Endothelial cell of umbilical vein (primary cell): ENCODE data around the gene SYNPO2. TPM values are rescaled to one million over a fixed set of nuclear protein-coding genes. Genes with fewer than 3 reads are reported as not detected.

ENCODE experiments used
- BruUV-seq: library from RNA; stranded (reverse); fragments of 400-500 nt; replicated peaks from 2 replicates; lab custom pipeline; 2021; lab: Mats Ljungman, UMichigan
- CTCF ChIA-PET: fragments of 300-600, 350-600 bp; sonication (Branson Sonifier 250); formaldehyde crosslinking; loops from one replicate; lab custom pipeline; 2021; ENCODE audit warnings: antibody characterized with exemption, inconsistent platforms; lab: Charles Lee
- POLR2A ChIA-PET: fragments of 300-600, 350-600 bp; sonication (Branson Sonifier 250); formaldehyde crosslinking; loops from one replicate; lab custom pipeline; 2021; ENCODE audit warnings: antibody characterized with exemption, inconsistent platforms; lab: Charles Lee
- DNase-seq: peaks from one replicate; pipeline ENCODE4 v3.0.0-alpha.2; 2011; ENCODE audit warnings: low read depth, low spot score
- FAIRE-seq: peaks from 2 replicates; lab custom pipeline; 2011; peaks lifted over from hg19 to GRCh38; lab: Jason Lieb, UNC
- H2AFZ ChIP-seq: 2 replicates; pipeline ENCODE4 v1.6.0; 2012; ENCODE audit warnings: low read depth, low read length, control low read depth, inconsistent platforms
- H3K27ac ChIP-seq: 2 replicates; pipeline ENCODE4 v1.5.1; 2011; ENCODE audit warnings: low read depth, mild to moderate bottlenecking, control low read depth, low read length, moderate library complexity; ENCODE audit not compliant: insufficient read depth
- H3K27me3 ChIP-seq, 2 experiments: 2 replicates each; pipeline versions ENCODE4 v1.6.0 to v1.6.1; 2011; ENCODE audit warnings: low read length in 2 of 2, mixed read lengths in 1 of 2; ENCODE audit not compliant: control insufficient read depth in 2 of 2, insufficient read depth in 2 of 2
- H3K36me3 ChIP-seq, 2 experiments: 2 replicates in 1 of 2; 3 replicates in 1 of 2; pipeline ENCODE4 v1.5.1; 2011; ENCODE audit warnings: low read length in 2 of 2, mild to moderate bottlenecking in 1 of 2, moderate library complexity in 1 of 2; ENCODE audit not compliant: control insufficient read depth in 2 of 2, insufficient read depth in 2 of 2; ENCODE audit errors: extremely low read depth in 1 of 2
- H3K4me1 ChIP-seq: 3 replicates; pipeline ENCODE4 v1.5.1; 2011; ENCODE audit warnings: mild to moderate bottlenecking, low read length; ENCODE audit not compliant: control insufficient read depth, insufficient read depth; ENCODE audit errors: extremely low read depth
- H3K4me2 ChIP-seq: 2 replicates; pipeline ENCODE4 v1.6.1; 2011; ENCODE audit warnings: low read length, control low read depth, mixed read lengths; ENCODE audit not compliant: insufficient read depth
- H3K4me3 ChIP-seq, 3 experiments: fragments of 200-600 bp in 1 of 3; sonication (generic), shearing (Covaris generic) in 1 of 3; replicated peaks in 1 of 3; 2 replicates each; pipeline ENCODE4 v1.5.1; 2011 to 2016; ENCODE audit warnings: control low read depth in 3 of 3, low read length in 3 of 3, mild to moderate bottlenecking in 2 of 3, inconsistent platforms in 1 of 3, low read depth in 1 of 3, moderate library complexity in 1 of 3; ENCODE audit not compliant: insufficient read depth in 1 of 3
- H3K79me2 ChIP-seq: 2 replicates; pipeline ENCODE4 v1.6.0; 2012; ENCODE audit warnings: low read length, inconsistent platforms; ENCODE audit not compliant: control insufficient read depth, insufficient read depth
- H3K9ac ChIP-seq: replicated peaks from 2 replicates; pipeline ENCODE3; 2011; ENCODE audit warnings: low read length, control low read depth; ENCODE audit not compliant: insufficient read depth; ENCODE audit errors: extremely low read depth
- H3K9me1 ChIP-seq: replicated peaks from 3 replicates; pipeline ENCODE4 v1.6.0; 2011; ENCODE audit warnings: mild to moderate bottlenecking, low read length; ENCODE audit not compliant: control insufficient read depth, insufficient read depth; ENCODE audit errors: extremely low read depth
- H3K9me3 ChIP-seq: replicated peaks from 2 replicates; pipeline ENCODE4 v1.5.1; 2012; ENCODE audit warnings: low read length, inconsistent platforms; ENCODE audit not compliant: control insufficient read depth, insufficient read depth
- H4K20me1 ChIP-seq: replicated peaks from 2 replicates; pipeline ENCODE3; 2011; ENCODE audit warnings: mild to moderate bottlenecking, low read length; ENCODE audit not compliant: control insufficient read depth, insufficient read depth; ENCODE audit errors: extremely low read depth
- FOS ChIP-seq: IDR thresholded peaks from 2 replicates; pipeline ENCODE4 v1.6.1; 2011; ENCODE audit warnings: mild to moderate bottlenecking, low read length, moderate library complexity, borderline replicate concordance; ENCODE audit not compliant: insufficient read depth
- GATA2 ChIP-seq: IDR thresholded peaks from 2 replicates; pipeline ENCODE4 v1.7.0; 2011; ENCODE audit warnings: low read depth, mild to moderate bottlenecking, moderate library complexity, mixed read lengths, low read length; ENCODE audit not compliant: insufficient read length, insufficient read depth
- MYC ChIP-seq: IDR thresholded peaks from one replicate; pipeline ENCODE4 v1.6.1; 2011; ENCODE audit warnings: mild to moderate bottlenecking, low read depth, low read length
- POLR2A ChIP-seq: IDR thresholded peaks from 2 replicates; pipeline ENCODE4 v1.6.1; 2012; ENCODE audit warnings: low read depth, mild to moderate bottlenecking, control low read depth, low read length
- POLR2AphosphoS5 ChIP-seq: IDR thresholded peaks from 2 replicates; pipeline ENCODE4 v1.6.1; 2012; ENCODE audit warnings: low read depth, mild to moderate bottlenecking, control low read depth, low read length, moderate library complexity; ENCODE audit not compliant: insufficient read depth
- dilution Hi-C: fragments of 300-500 bp; cut with MboI; formaldehyde crosslinking; loops from one replicate; pipeline ENCODE4 v1.15.0; 2019; ENCODE audit warnings: low sequenced_read_pairs; ENCODE audit not compliant: extremely low pct_ligation_motif_present
- intact Hi-C: fragments of 100-400 bp; cut with micrococcal nuclease; formaldehyde crosslinking; loops from one replicate; pipeline ENCODE4 v1.10.0; 2022
- polyA plus RNA-seq, 4 experiments: library from polyadenylated mRNA; depleted of rRNA in 3 of 4; stranded (reverse) in 3 of 4; unstranded in 1 of 4; fragments of >200 nt; gene quantifications; 2 replicates each; pipeline versions ENCODE4 v1.2.1 to v1.2.3, GENCODE V29; 2011 to 2012; ENCODE audit warnings: missing spikeins in 1 of 4
- total RNA-seq: library from RNA; stranded (reverse); gene quantifications from 2 replicates; pipeline ENCODE4 v1.2.3, GENCODE V29; 2021
- TF ChIP-seq, protein P1 (sequence below): IDR thresholded peaks from 2 replicates; pipeline ENCODE4 v1.6.1; 2011; ENCODE audit not compliant: insufficient read depth, insufficient read length
- TF ChIP-seq, protein P2 (sequence below), 2 donors: IDR thresholded peaks; 1 replicate in 1 of 2; 2 replicates in 1 of 2; pipeline ENCODE4 v1.5.1; 2011; ENCODE audit warnings: low read length in 2 of 2, mild to moderate bottlenecking in 2 of 2, moderate library complexity in 2 of 2, control low read depth in 1 of 2, inconsistent platforms in 1 of 2, low read depth in 1 of 2; ENCODE audit not compliant: insufficient read depth in 1 of 2; ENCODE audit errors: extremely low read depth in 1 of 2

The SYNPO2 gene
- total and polyA plus RNA-seq, 2 donors (not counting 3 experiments of a cell fraction or from before 2014, with no cell fraction given), result 0.06 to 0.13 TPM

DNA sequence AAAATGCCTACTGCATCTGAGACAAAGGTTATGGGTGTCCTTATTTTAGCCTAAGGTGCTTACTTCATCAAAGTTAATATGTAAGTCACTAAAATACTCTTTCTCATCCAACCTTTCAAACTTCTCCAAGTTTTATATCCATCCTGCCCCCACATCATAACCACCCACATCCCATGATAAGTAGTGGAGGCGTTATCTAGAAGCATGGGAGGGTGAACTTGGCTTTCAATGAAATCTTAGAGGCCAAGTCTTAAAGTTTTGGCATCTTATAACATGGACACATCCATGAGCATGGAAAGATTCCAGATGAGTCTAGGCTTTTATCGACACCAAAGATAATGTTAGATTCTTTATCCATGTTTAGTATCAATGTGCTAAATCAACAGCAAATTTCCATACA lies 29.9 kb upstream of the SYNPO2 start:
- POLR2A ChIA-PET, result no interaction called here
- H3K9ac ChIP-seq, result no peak overlapping the region
- no peak for FAIRE-seq
- dilution Hi-C loops, result no loop called here
- no TSS peak for BruUV-seq
- no peaks in the 10 kb centered on the region for H3K4me1 ChIP-seq
- no peaks in the 10 kb centered on the region for H3K9me1 ChIP-seq
- CTCF ChIA-PET, result interaction anchor here (1.0 kb wide), 1 partner anchor 87 kb away, joined by 3 read pairs; no protein-coding TSS in a partner anchor
- DNase-seq, result no peak
- H3K27ac ChIP-seq, result no peak overlapping the region
- H3K27me3 ChIP-seq, result no peaks in the 10 kb centered on the region
- H3K9me3 ChIP-seq, result no peaks in the 10 kb centered on the region
- H3K4me3 ChIP-seq, result no peak overlapping the region
- H3K36me3 ChIP-seq, result no peaks in the 10 kb centered on the region
- no peak for TF ChIP-seq POLR2AphosphoS5
- no peak for TF ChIP-seq POLR2A
- no peak for TF ChIP-seq FOS
- TF ChIP-seq, protein P1, sequence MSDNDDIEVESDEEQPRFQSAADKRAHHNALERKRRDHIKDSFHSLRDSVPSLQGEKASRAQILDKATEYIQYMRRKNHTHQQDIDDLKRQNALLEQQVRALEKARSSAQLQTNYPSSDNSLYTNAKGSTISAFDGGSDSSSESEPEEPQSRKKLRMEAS, result no peak
- no peak for TF ChIP-seq GATA2
- H4K20me1 ChIP-seq, result no peaks in the 10 kb centered on the region
- H3K79me2 ChIP-seq, result no peaks in the 10 kb centered on the region
- H2AFZ ChIP-seq, result no peak overlapping the region
- H3K4me2 ChIP-seq, result no peak overlapping the region
- intact Hi-C loops, result no loop called here

GRCh38 chr4:118865091-118865708 lies 23.5 kb upstream of the SYNPO2 start:
- ChIA-PET POLR2A (no interaction called here), CTCF (interaction anchor here (0.6 to 2.4 kb wide), 31 partner anchors 9 to 124 kb away, joined by 3 to 35 read pairs (median 5); partner anchors contain the start of genes SEC24D and SYNPO2)
- Histone ChIP-seq H3K4me3 (no peak overlapping the region), H3K27ac (no peak overlapping the region), H2AFZ (peak overlapping the region; percentile 54), H3K9me3 (no peaks in the 10 kb centered on the region), H3K79me2 (no peaks in the 10 kb centered on the region), H3K4me2 (peak overlapping the region; percentile 54), H4K20me1 (no peaks in the 10 kb centered on the region), H3K36me3 (no peaks in the 10 kb centered on the region), H3K4me1 (peaks cover 13% of the 10 kb centered on the region), H3K27me3 (no peaks in the 10 kb centered on the region), H3K9ac (no peak overlapping the region), H3K9me1 (no peaks in the 10 kb centered on the region)
- dilution Hi-C loops, result no loop called here
- TF ChIP-seq MYC, result no peak
- TF ChIP-seq, protein P2, sequence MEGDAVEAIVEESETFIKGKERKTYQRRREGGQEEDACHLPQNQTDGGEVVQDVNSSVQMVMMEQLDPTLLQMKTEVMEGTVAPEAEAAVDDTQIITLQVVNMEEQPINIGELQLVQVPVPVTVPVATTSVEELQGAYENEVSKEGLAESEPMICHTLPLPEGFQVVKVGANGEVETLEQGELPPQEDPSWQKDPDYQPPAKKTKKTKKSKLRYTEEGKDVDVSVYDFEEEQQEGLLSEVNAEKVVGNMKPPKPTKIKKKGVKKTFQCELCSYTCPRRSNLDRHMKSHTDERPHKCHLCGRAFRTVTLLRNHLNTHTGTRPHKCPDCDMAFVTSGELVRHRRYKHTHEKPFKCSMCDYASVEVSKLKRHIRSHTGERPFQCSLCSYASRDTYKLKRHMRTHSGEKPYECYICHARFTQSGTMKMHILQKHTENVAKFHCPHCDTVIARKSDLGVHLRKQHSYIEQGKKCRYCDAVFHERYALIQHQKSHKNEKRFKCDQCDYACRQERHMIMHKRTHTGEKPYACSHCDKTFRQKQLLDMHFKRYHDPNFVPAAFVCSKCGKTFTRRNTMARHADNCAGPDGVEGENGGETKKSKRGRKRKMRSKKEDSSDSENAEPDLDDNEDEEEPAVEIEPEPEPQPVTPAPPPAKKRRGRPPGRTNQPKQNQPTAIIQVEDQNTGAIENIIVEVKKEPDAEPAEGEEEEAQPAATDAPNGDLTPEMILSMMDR (IDR thresholded peaks at IDR 0.05; ENCODE audit: extremely low read depth in 1 of 2, insufficient read depth in 1 of 2, low read depth in 1 of 2, low read length in 2 of 2), result peak; percentile 58 to 77
- no TSS peak for BruUV-seq
- DNase-seq, result peak; percentile 64
- intact Hi-C loops, result loop anchor here (1.0 kb wide), 2 partner anchors 29 to 93 kb away; partner anchors contain the start of gene SEC24D
- peak; percentile 86 for FAIRE-seq
